ENCODE measurements around the gene PTPRM. TPM values are rescaled to one million over a fixed set of nuclear protein-coding genes. Genes with fewer than 3 reads are reported as not detected.

PTPRM gene
- polyA plus RNA-seq, 3 donors: 0.04 to 2.1 (median 0.66) TPM

DNA sequence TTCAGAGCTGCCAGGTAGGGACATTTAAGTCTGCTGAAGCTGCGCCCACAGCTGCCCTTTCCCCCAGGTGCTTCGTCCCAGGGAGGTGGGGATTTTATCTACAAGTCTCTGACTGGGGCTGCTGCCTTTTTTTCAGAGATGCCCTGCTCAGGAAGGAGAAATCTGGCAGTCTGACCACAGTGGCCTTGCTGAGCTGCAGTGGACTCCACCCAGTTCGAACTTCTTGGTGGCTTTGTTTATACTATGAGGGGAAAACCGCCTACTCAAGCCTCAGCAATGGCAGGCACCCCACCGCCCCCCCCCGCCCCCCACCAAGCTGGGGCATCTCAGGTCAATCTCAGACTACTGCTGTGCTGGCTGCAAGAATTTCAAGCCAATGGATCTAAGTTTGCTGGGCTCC is 584.1 kb downstream of the PTPRM start:
- intact Hi-C loops (cut with micrococcal nuclease): no loop called here
- Histone ChIP-seq H4K20me1 (ENCODE audit: insufficient read depth, low read length) (no peaks in the 10 kb centered on the region), H3K79me2 (ENCODE audit: insufficient read depth, low read length) (no peaks in the 10 kb centered on the region), H3K4me3 (replicated peaks in 1 of 3; ENCODE audit: low read depth in 2 of 3, low read length in 3 of 3) (no peak overlapping the region), H3K27me3 (ENCODE audit: control insufficient read depth in 2 of 2, insufficient read depth in 2 of 2, low read length in 2 of 2) (no peaks in the 10 kb centered on the region), H3K27ac (ENCODE audit: low read depth in 1 of 2, low read length in 2 of 2) (no peak overlapping the region), H3K9ac (ENCODE audit: insufficient read depth, low read length, poor library complexity, severe bottlenecking) (no peak overlapping the region), H2AFZ (ENCODE audit: insufficient read depth, low read depth, low read length, poor library complexity, severe bottlenecking) (no peak overlapping the region), H3K4me2 (replicated peaks; ENCODE audit: extremely low read depth, low read length, poor library complexity, severe bottlenecking) (no peak overlapping the region), H3K9me3 (replicated peaks in 1 of 2; ENCODE audit: control insufficient read depth in 1 of 2, insufficient read depth in 1 of 2, low read length in 2 of 2) (peaks cover 0 to 3% of the 10 kb centered on the region in 2 donors), H3K4me1 (ENCODE audit: control insufficient read depth in 1 of 2, insufficient read depth in 2 of 2, low read length in 2 of 2) (no peaks in the 10 kb centered on the region), H3K36me3 (replicated peaks in 1 of 2; ENCODE audit: control insufficient read depth in 1 of 2, insufficient read depth in 2 of 2, low read length in 2 of 2) (no peaks in the 10 kb centered on the region)
- Mint-ChIP-seq H3K27ac (no peak overlapping the region), H3K9me3 (peaks cover 6 to 31% (median 15%) of the 10 kb centered on the region in 7 donors), H3K27me3 (ENCODE audit: low read depth in 3 of 3) (peaks cover 0 to 2% (median 0%) of the 10 kb centered on the region in 3 donors), H3K4me1 (no peaks in the 10 kb centered on the region), H3K4me3 (no peak overlapping the region), H3K36me3 (no peaks in the 10 kb centered on the region)
- 90% methylated on average over 2 of the region's 6 CpGs for WGBS (ENCODE audit: insufficient coverage)
- TF ChIP-seq, protein P1, sequence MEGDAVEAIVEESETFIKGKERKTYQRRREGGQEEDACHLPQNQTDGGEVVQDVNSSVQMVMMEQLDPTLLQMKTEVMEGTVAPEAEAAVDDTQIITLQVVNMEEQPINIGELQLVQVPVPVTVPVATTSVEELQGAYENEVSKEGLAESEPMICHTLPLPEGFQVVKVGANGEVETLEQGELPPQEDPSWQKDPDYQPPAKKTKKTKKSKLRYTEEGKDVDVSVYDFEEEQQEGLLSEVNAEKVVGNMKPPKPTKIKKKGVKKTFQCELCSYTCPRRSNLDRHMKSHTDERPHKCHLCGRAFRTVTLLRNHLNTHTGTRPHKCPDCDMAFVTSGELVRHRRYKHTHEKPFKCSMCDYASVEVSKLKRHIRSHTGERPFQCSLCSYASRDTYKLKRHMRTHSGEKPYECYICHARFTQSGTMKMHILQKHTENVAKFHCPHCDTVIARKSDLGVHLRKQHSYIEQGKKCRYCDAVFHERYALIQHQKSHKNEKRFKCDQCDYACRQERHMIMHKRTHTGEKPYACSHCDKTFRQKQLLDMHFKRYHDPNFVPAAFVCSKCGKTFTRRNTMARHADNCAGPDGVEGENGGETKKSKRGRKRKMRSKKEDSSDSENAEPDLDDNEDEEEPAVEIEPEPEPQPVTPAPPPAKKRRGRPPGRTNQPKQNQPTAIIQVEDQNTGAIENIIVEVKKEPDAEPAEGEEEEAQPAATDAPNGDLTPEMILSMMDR (IDR thresholded peaks at IDR 0.05): no peak
- DNase-seq: no peak

DNA sequence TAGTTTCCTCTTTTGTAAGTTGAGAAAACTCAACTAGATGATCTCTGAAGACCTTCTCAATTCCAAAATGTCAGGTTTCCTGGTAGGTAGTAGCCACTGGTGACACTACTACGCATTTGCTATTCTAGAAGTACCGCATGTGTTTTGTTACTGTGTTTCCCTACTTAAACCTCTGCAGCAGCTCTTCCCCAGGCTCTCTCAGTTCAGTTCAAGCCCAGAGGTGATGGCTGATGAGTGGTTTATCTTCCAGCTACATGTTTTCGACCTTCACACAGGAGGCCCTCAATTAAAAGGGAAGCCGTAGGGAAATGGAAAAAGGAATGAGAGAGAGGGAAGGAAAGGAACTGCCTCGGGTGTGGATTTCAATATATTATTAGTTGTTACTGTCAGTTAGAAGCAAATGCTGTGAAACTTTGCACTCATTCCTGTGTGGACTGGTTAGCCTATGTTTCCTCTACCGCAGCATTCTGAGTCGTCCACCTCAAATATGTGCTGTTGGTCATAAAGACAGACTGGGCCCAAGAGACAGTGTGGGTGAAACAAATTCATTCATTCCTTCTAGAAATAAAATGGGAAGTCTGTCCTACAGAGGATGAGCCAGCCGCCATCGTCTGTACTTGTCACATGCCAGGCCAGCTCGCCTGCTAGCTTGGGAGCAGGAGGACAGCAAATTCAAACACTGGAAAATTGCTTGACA is 586.9 kb downstream of the PTPRM start:
- no peak overlapping the region for H3K4me3 Mint-ChIP-seq
- Histone ChIP-seq H4K20me1 (ENCODE audit: insufficient read depth, low read length) (no peaks in the 10 kb centered on the region), H3K4me3 (replicated peaks in 1 of 3; ENCODE audit: low read depth in 2 of 3, low read length in 3 of 3) (no peak overlapping the region), H3K9ac (ENCODE audit: insufficient read depth, low read length, poor library complexity, severe bottlenecking) (no peak overlapping the region), H3K27me3 (ENCODE audit: control insufficient read depth in 2 of 2, insufficient read depth in 2 of 2, low read length in 2 of 2) (no peaks in the 10 kb centered on the region), H3K36me3 (replicated peaks in 1 of 2; ENCODE audit: control insufficient read depth in 1 of 2, insufficient read depth in 2 of 2, low read length in 2 of 2) (no peaks in the 10 kb centered on the region), H3K4me2 (replicated peaks; ENCODE audit: extremely low read depth, low read length, poor library complexity, severe bottlenecking) (no peak overlapping the region), H2AFZ (ENCODE audit: insufficient read depth, low read depth, low read length, poor library complexity, severe bottlenecking) (no peak overlapping the region), H3K9me3 (replicated peaks in 1 of 2; ENCODE audit: control insufficient read depth in 1 of 2, insufficient read depth in 1 of 2, low read length in 2 of 2) (peaks cover 0 to 6% of the 10 kb centered on the region in 2 donors), H3K4me1 (ENCODE audit: control insufficient read depth in 1 of 2, insufficient read depth in 2 of 2, low read length in 2 of 2) (no peaks in the 10 kb centered on the region), H3K27ac (ENCODE audit: low read depth in 1 of 2, low read length in 2 of 2) (no peak overlapping the region), H3K79me2 (ENCODE audit: insufficient read depth, low read length) (no peaks in the 10 kb centered on the region)
- H3K4me1 Mint-ChIP-seq: no peaks in the 10 kb centered on the region
- intact Hi-C loops (cut with micrococcal nuclease): no loop called here
- DNase-seq: no peak
- H3K27me3 Mint-ChIP-seq (ENCODE audit: low read depth in 3 of 3): no peaks in the 10 kb centered on the region
- H3K36me3 Mint-ChIP-seq: no peaks in the 10 kb centered on the region
- WGBS (ENCODE audit: insufficient coverage): 87% methylated on average over 7 of the region's 10 CpGs
- peaks cover 2 to 18% (median 9%) of the 10 kb centered on the region in 7 donors for H3K9me3 Mint-ChIP-seq
- TF ChIP-seq, protein P1 (IDR thresholded peaks at IDR 0.05): no peak
- H3K27ac Mint-ChIP-seq: no peak overlapping the region
